SK-N-SH (cell line): ENCODE data around the gene HIPK2. TPM values are rescaled to one million over a fixed set of nuclear protein-coding genes. Genes with fewer than 3 reads are reported as not detected.
"Not testable (repeated sequence)": the region's sequence is repeated elsewhere in the genome, so short reads cannot be mapped to it uniquely, and the experiment has no call there.

ENCODE experiments used
- CTCF ChIA-PET: fragments of 300-600, 350-600 bp; formaldehyde crosslinking; extraction: SDS; loops from one replicate; lab custom pipeline; 2021; lab: Yijun Ruan, JAX
- POLR2A ChIA-PET: fragments of 350-600 bp; sonication (Branson Sonifier 250); formaldehyde crosslinking; extraction: SDS; loops from one replicate; lab custom pipeline; 2020; ENCODE audit warnings: antibody characterized with exemption, inconsistent platforms; lab: Yijun Ruan, JAX
- DNase-seq: peaks from one replicate; pipeline ENCODE4 v3.0.0; 2012
- H2AFZ ChIP-seq: fragments of 200-600 bp; sonication (generic); 2 replicates; pipeline ENCODE4 v1.8.1; 2016; ENCODE audit warnings: antibody characterized with exemption, mild to moderate bottlenecking, low read depth
- H3F3A ChIP-seq: fragments of 200-600 bp; sonication (generic); replicated peaks from 2 replicates; pipeline ENCODE3; 2016; ENCODE audit warnings: antibody characterized with exemption, mild to moderate bottlenecking; ENCODE audit not compliant: insufficient read depth
- H3K27ac ChIP-seq, 2 experiments: fragments of 200-500 bp in 1 of 2; fragments of 200-600 bp in 1 of 2; sonication (Bioruptor generic) in 1 of 2; sonication (generic), shearing (Covaris generic) in 1 of 2; 2 replicates each; pipeline versions ENCODE4 v1.5.1 to v1.6.1; 2014 to 2016; ENCODE audit warnings: low read depth in 2 of 2, inconsistent platforms in 1 of 2, low read length in 1 of 2, mild to moderate bottlenecking in 1 of 2, mixed read lengths in 1 of 2
- H3K27me3 ChIP-seq: fragments of 200-600 bp; sonication (generic), shearing (Covaris generic); 2 replicates; pipeline ENCODE4 v1.6.1; 2016; ENCODE audit warnings: mixed run types; ENCODE audit not compliant: insufficient read depth
- H3K36me3 ChIP-seq, 2 experiments: fragments of 200-500 bp in 1 of 2; fragments of 200-600 bp in 1 of 2; sonication (Bioruptor generic) in 1 of 2; sonication (generic) in 1 of 2; replicated peaks in 1 of 2; 2 replicates each; pipeline versions ENCODE3 to v1.5.1; 2014 to 2016; ENCODE audit warnings: low read length in 1 of 2, mild to moderate bottlenecking in 1 of 2; ENCODE audit not compliant: insufficient read depth in 2 of 2, control insufficient read depth in 1 of 2
- H3K4me1 ChIP-seq, 2 experiments: fragments of 200-500 bp in 1 of 2; fragments of 200-600 bp in 1 of 2; sonication (Bioruptor generic) in 1 of 2; sonication (generic), shearing (Covaris generic) in 1 of 2; 2 replicates each; pipeline versions ENCODE4 v1.5.1 to v1.6.1; 2014 to 2016; ENCODE audit warnings: low read depth in 1 of 2, low read length in 1 of 2, mixed run types in 1 of 2; ENCODE audit not compliant: insufficient read depth in 2 of 2, control insufficient read depth in 1 of 2
- H3K4me2 ChIP-seq: fragments of 200-600 bp; sonication (generic), shearing (Covaris generic); 2 replicates; pipeline ENCODE4 v1.6.1; 2017; ENCODE audit warnings: mixed run types
- H3K4me3 ChIP-seq, 2 experiments: fragments of 200-500 bp in 1 of 2; fragments of 200-600 bp in 1 of 2; sonication (Bioruptor generic) in 1 of 2; sonication (generic), shearing (Covaris generic) in 1 of 2; 2 replicates each; pipeline versions ENCODE4 v1.5.1 to v1.8.1; 2014 to 2016; ENCODE audit warnings: low read depth in 2 of 2, inconsistent platforms in 1 of 2, low read length in 1 of 2, mild to moderate bottlenecking in 1 of 2, mixed read lengths in 1 of 2, moderate library complexity in 1 of 2
- H3K79me2 ChIP-seq: fragments of 200-600 bp; sonication (generic); 2 replicates; pipeline ENCODE4 v1.8.1; 2017; ENCODE audit warnings: mild to moderate bottlenecking; ENCODE audit not compliant: insufficient read depth
- H3K9ac ChIP-seq: fragments of 200-600 bp; sonication (generic); 2 replicates; pipeline ENCODE4 v1.6.1; 2017; ENCODE audit warnings: mixed run types
- H3K9me2 ChIP-seq: fragments of 200-600 bp; sonication (generic); 2 replicates; pipeline ENCODE4 v1.6.1; 2017; ENCODE audit warnings: mixed run types
- H3K9me3 ChIP-seq: fragments of 200-600 bp; sonication (generic); 2 replicates; pipeline ENCODE4 v1.6.1; 2017; ENCODE audit warnings: mixed run types, mild to moderate bottlenecking, moderate library complexity
- H4K20me1 ChIP-seq: fragments of 200-600 bp; sonication (generic); 2 replicates; pipeline ENCODE4 v1.6.1; 2017; ENCODE audit warnings: mild to moderate bottlenecking, mixed run types; ENCODE audit not compliant: insufficient read depth
- CHD2 ChIP-seq: fragments of 150-350 bp; IDR thresholded peaks from 2 replicates; pipeline ENCODE4 v1.6.1; 2018; ENCODE audit warnings: low read length; ENCODE audit not compliant: partially characterized antibody
- CTCF ChIP-seq: fragments of 200-600 bp; sonication (generic); IDR thresholded peaks from 2 replicates; pipeline ENCODE4 v1.6.1; 2017; ENCODE audit warnings: antibody characterized with exemption, mild to moderate bottlenecking, moderate library complexity
- ELF1 ChIP-seq: IDR thresholded peaks from 2 replicates; pipeline ENCODE4 v1.4.0; 2012
- EP300 ChIP-seq, 2 experiments: IDR thresholded peaks; 2 replicates each; pipeline versions ENCODE4 v1.4.0 to v1.6.1; 2012; ENCODE audit warnings: borderline replicate concordance in 1 of 2, low read depth in 1 of 2, low read length in 1 of 2
- EZH2phosphoT487 ChIP-seq: fragments of 200-600 bp; sonication (generic); IDR thresholded peaks from 2 replicates; pipeline ENCODE4 v1.6.1; 2017; ENCODE audit warnings: low read depth, mixed run types, mild to moderate bottlenecking, antibody characterized with exemption, moderate library complexity, borderline replicate concordance
- FOSL2 ChIP-seq: IDR thresholded peaks from 2 replicates; pipeline ENCODE4 v1.4.0; 2012; ENCODE audit warnings: low read depth, mild to moderate bottlenecking, moderate library complexity, borderline replicate concordance
- FOXJ3 ChIP-seq: sonication (generic); formaldehyde crosslinking; IDR thresholded peaks from 2 replicates; pipeline ENCODE4 v1.5.1; 2020; ENCODE audit warnings: mild to moderate bottlenecking, missing genetic modification reagents
- IRF3 ChIP-seq: fragments of 150-350 bp; IDR thresholded peaks from 2 replicates; pipeline ENCODE4 v1.6.1; 2016; ENCODE audit warnings: mild to moderate bottlenecking, low read depth, low read length
- JUND ChIP-seq: IDR thresholded peaks from 2 replicates; pipeline ENCODE4 v1.4.0; 2012
- MXI1 ChIP-seq: IDR thresholded peaks from 2 replicates; pipeline ENCODE4 v1.6.1; 2012; ENCODE audit warnings: mild to moderate bottlenecking, low read depth, low read length, improper control_type of control experiment
- NFIC ChIP-seq: IDR thresholded peaks from 2 replicates; pipeline ENCODE4 v1.4.0; 2012; ENCODE audit warnings: borderline replicate concordance
- NRF1 ChIP-seq: IDR thresholded peaks from 2 replicates; pipeline ENCODE4 v1.6.1; 2012; ENCODE audit warnings: low read depth, mild to moderate bottlenecking, low read length
- PBX3 ChIP-seq: IDR thresholded peaks from 2 replicates; pipeline ENCODE4; 2012
- RCOR1 ChIP-seq: fragments of 150-350 bp; IDR thresholded peaks from 2 replicates; pipeline ENCODE4 v1.6.1; 2017; ENCODE audit warnings: antibody characterized with exemption, low read length
- RXRA ChIP-seq: IDR thresholded peaks from 2 replicates; pipeline ENCODE4 v1.4.0; 2012; ENCODE audit warnings: low read depth, mild to moderate bottlenecking, borderline replicate concordance
- SIN3A ChIP-seq: IDR thresholded peaks from 2 replicates; pipeline ENCODE4 v1.6.1; 2012; ENCODE audit warnings: low read depth, mild to moderate bottlenecking, low read length, moderate library complexity, borderline replicate concordance
- TAF1 ChIP-seq: IDR thresholded peaks from 2 replicates; pipeline ENCODE4 v1.6.1; 2012; ENCODE audit warnings: low read depth, mild to moderate bottlenecking, low read length, moderate library complexity, borderline replicate concordance
- TEAD4 ChIP-seq: IDR thresholded peaks from 2 replicates; pipeline ENCODE4 v1.4.0; 2012; ENCODE audit warnings: mild to moderate bottlenecking, borderline replicate concordance; ENCODE audit not compliant: insufficient read depth
- USF1 ChIP-seq: IDR thresholded peaks from 2 replicates; pipeline ENCODE4 v1.4.0; 2012; ENCODE audit warnings: low read depth, borderline replicate concordance
- USF2 ChIP-seq: fragments of 150-350 bp; IDR thresholded peaks from 2 replicates; pipeline ENCODE4 v1.6.1; 2017; ENCODE audit warnings: antibody characterized with exemption, low read length, low read depth, borderline replicate concordance
- WGBS: methylation state at CpG from one replicate; pipeline ENCODE4 v1.1.6; 2017; ENCODE audit warnings: low lambda C conversion rate; 5-methylcytosine and 5-hydroxymethylcytosine counted together
- polyA plus RNA-seq, 3 experiments: library from polyadenylated mRNA; depleted of rRNA; stranded (reverse); fragments of >200 nt; gene quantifications; 2 replicates each; pipeline ENCODE4 v1.2.3, GENCODE V29; 2012

Gene HIPK2
- polyA plus RNA-seq, 1 of the 3 experiments (the other 2 are of a cell fraction): 14.2 TPM

GRCh38 chr7:139613971-139614411 lies 163.8 kb downstream of the HIPK2 start:
- no peak overlapping the region for H3K4me3 ChIP-seq
- no peaks in the 10 kb centered on the region for H3F3A ChIP-seq
- no peak for DNase-seq
- no peaks in the 10 kb centered on the region for H4K20me1 ChIP-seq
- H3K9ac ChIP-seq: no peak overlapping the region
- WGBS: 97% methylated on average over 10 of the region's 10 CpGs
- no peaks in the 10 kb centered on the region for H3K27me3 ChIP-seq
- no peaks in the 10 kb centered on the region; a peak in 1 of 4 replicates for H3K4me1 ChIP-seq
- no peaks in the 10 kb centered on the region for H3K9me2 ChIP-seq
- TF ChIP-seq NRF1 (no peak), ELF1 (no peak), CTCF (no peak), TAF1 (no peak), EP300 (IDR thresholded peaks at IDR 0.05; ENCODE audit: borderline replicate concordance in 1 of 2, low read depth in 1 of 2, low read length in 1 of 2) (no peak), EZH2phosphoT487 (no peak), RCOR1 (no peak), SIN3A (no peak), TEAD4 (no peak), USF2 (no peak), IRF3 (no peak), USF1 (no peak), RXRA (no peak), FOXJ3 (no peak), NFIC (no peak), CHD2 (no peak), MXI1 (no peak), PBX3 (no peak), FOSL2 (no peak), JUND (no peak)
- no peak overlapping the region for H3K4me2 ChIP-seq
- ChIA-PET CTCF (interaction anchor here (0.7 to 3.8 kb wide), 8 partner anchors 7 to 389 kb away, joined by 3 to 24 read pairs (median 6); no protein-coding TSS in a partner anchor), POLR2A (no interaction called here)
- H2AFZ ChIP-seq: no peak overlapping the region
- no peaks in the 10 kb centered on the region for H3K9me3 ChIP-seq
- no peaks in the 10 kb centered on the region for H3K79me2 ChIP-seq
- no peak overlapping the region for H3K27ac ChIP-seq
- peaks cover 75 to 95% of the 10 kb centered on the region in 2 experiments for H3K36me3 ChIP-seq

GRCh38 chr7:139611556-139611955 lies 166.2 kb downstream of the HIPK2 start:
- H3K9me2 ChIP-seq, DNase-seq, POLR2A ChIA-PET, H2AFZ ChIP-seq, H3K79me2 ChIP-seq, H4K20me1 ChIP-seq, H3K4me3 ChIP-seq, H3F3A ChIP-seq, H3K27me3 ChIP-seq, H3K27ac ChIP-seq, H3K4me1 ChIP-seq, H3K9ac ChIP-seq, H3K4me2 ChIP-seq, H3K9me3 ChIP-seq: not testable (repeated sequence)
- 98% methylated on average over 2 of the region's 2 CpGs for WGBS
- peaks cover 74 to 90% of the 10 kb centered on the region in 2 experiments for H3K36me3 ChIP-seq
- CTCF ChIA-PET: interaction anchor here (2.5 to 3.8 kb wide), 2 partner anchors 9 to 10 kb away, joined by 9 to 24 read pairs; no protein-coding TSS in a partner anchor
